K562 (cell line): Measurements from ENCODE around the gene JMJD1C. TPM values are rescaled to one million over a fixed set of nuclear protein-coding genes. Genes with fewer than 3 reads are reported as not detected.
A peak's percentile ranks its signal among the peaks of the same experiment; 100 is the strongest.

Experiments
- ETV1 ChIP-seq: fragments of 450-650 bp; conservative IDR thresholded peaks from 2 replicates; pipeline ENCODE4 v1.6.1; 2016; ENCODE audit warnings: missing genetic modification characterization, control low read depth, low read depth, missing compliant biosample characterization
- EZH2 ChIP-seq: IDR thresholded peaks from 2 replicates; pipeline ENCODE4 v1.6.1; 2012; ENCODE audit warnings: low read depth, mild to moderate bottlenecking, inconsistent platforms, low read length, borderline replicate concordance
- GATAD2A ChIP-seq: fragments of 450-650 bp; IDR thresholded peaks from 2 replicates; pipeline ENCODE4 v1.6.1; 2017
- JUN ChIP-seq, 2 experiments: sonication (generic) in 1 of 2; formaldehyde crosslinking in 1 of 2; IDR thresholded peaks; 2 replicates each; pipeline versions ENCODE4 v1.6.1 to v1.8.0; 2012 to 2022; ENCODE audit warnings: borderline replicate concordance in 2 of 2, mild to moderate bottlenecking in 2 of 2, improper control_type of control experiment in 1 of 2, low read depth in 1 of 2, low read length in 1 of 2, missing genetic modification reagents in 1 of 2
- SMARCC2 ChIP-seq: fragments of 450-650 bp; IDR thresholded peaks from 2 replicates; pipeline ENCODE4 v1.6.1; 2017; ENCODE audit warnings: antibody characterized with exemption, moderate library complexity, mild to moderate bottlenecking, low read depth
- ZNF707 ChIP-seq: fragments of 250-450 bp; sonication (Bioruptor Pico); conservative IDR thresholded peaks from 2 replicates; pipeline ENCODE4 v1.8.0; 2022; ENCODE audit warnings: inconsistent platforms, mild to moderate bottlenecking, moderate library complexity
- polyA plus RNA-seq, 8 experiments: library from polyadenylated mRNA; depleted of rRNA in 4 of 8; stranded (reverse) in 5 of 8; unstranded in 3 of 8; fragments of >200 nt; fragmentation: Nextera tagmentation in 2 of 8; fragmentation: Illumina TruSeq in 1 of 8; extraction: Ambion mirVana in 2 of 8; extraction: Trizol in 1 of 8; gene quantifications; 2 replicates each; pipeline versions ENCODE4 v1.2.1 to v1.2.3, GENCODE V29; 2011 to 2014; ENCODE audit warnings: inconsistent platforms in 1 of 8, missing spikeins in 1 of 8
- total RNA-seq, 7 experiments: library from RNA; depleted of rRNA in 6 of 7; stranded (reverse); fragments of >200 nt in 6 of 7; fragmentation: Illumina TruSeq in 2 of 7; extraction: Trizol in 2 of 7; gene quantifications; 2 replicates each; pipeline versions ENCODE4 v1.2.1 to v1.2.3, GENCODE V29; 2011 to 2021; ENCODE audit warnings: low replicate concordance in 1 of 7
- TF ChIP-seq, protein P1 (sequence below): sonication (generic); formaldehyde crosslinking; IDR thresholded peaks from 2 replicates; pipeline ENCODE4 v1.8.1; 2023; ENCODE audit warnings: missing genetic modification reagents, mild to moderate bottlenecking, borderline replicate concordance
- TF ChIP-seq, protein P2 (sequence below): fragments of 250-450 bp; sonication (Bioruptor Pico); IDR thresholded peaks from 2 replicates; pipeline ENCODE4 v1.5.0; 2020; ENCODE audit warnings: mild to moderate bottlenecking, borderline replicate concordance
- TF ChIP-seq, protein P3 (sequence below): sonication (generic); formaldehyde crosslinking; IDR thresholded peaks from 2 replicates; pipeline ENCODE4 v1.8.0; 2022; ENCODE audit warnings: mild to moderate bottlenecking, missing genetic modification reagents
- TF ChIP-seq, protein P4 (sequence below): sonication (generic); formaldehyde crosslinking; IDR thresholded peaks from 2 replicates; pipeline ENCODE4 v1.8.0; 2022; ENCODE audit warnings: missing genetic modification reagents, mild to moderate bottlenecking, borderline replicate concordance
- TF ChIP-seq, protein P5 (sequence below), 2 experiments: fragments of 450-650 bp; conservative IDR thresholded peaks; 2 replicates each; pipeline ENCODE4 v1.6.1; 2017; ENCODE audit warnings: mild to moderate bottlenecking in 2 of 2, moderate library complexity in 2 of 2

The JMJD1C gene
- total and polyA plus RNA-seq, 9 of the 15 experiments (the other 6 are each of a cell fraction or from before 2014, with no cell fraction given) = 25.3 to 68.0 (median 47.2) TPM

DNA sequence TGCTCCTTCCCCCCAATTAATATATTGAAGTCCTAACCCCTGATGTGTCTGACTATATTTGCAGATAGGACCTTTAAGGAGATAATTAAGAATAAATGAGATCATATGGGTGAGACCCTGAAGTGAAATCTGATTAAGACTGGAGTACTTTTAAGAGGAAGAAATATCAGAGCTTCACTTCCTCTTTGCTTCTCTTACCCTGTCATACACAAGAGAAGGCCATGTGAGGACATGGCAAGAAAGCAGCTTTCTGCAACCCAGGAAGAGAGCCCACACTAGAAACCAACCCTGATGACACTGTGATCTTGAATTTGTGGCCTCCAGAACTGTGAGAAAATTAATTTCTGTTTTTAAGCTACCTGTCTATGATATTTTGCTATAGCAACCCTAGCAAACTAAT lies 44.2 kb downstream of the JMJD1C start (continued):
- TF ChIP-seq, protein P1, sequence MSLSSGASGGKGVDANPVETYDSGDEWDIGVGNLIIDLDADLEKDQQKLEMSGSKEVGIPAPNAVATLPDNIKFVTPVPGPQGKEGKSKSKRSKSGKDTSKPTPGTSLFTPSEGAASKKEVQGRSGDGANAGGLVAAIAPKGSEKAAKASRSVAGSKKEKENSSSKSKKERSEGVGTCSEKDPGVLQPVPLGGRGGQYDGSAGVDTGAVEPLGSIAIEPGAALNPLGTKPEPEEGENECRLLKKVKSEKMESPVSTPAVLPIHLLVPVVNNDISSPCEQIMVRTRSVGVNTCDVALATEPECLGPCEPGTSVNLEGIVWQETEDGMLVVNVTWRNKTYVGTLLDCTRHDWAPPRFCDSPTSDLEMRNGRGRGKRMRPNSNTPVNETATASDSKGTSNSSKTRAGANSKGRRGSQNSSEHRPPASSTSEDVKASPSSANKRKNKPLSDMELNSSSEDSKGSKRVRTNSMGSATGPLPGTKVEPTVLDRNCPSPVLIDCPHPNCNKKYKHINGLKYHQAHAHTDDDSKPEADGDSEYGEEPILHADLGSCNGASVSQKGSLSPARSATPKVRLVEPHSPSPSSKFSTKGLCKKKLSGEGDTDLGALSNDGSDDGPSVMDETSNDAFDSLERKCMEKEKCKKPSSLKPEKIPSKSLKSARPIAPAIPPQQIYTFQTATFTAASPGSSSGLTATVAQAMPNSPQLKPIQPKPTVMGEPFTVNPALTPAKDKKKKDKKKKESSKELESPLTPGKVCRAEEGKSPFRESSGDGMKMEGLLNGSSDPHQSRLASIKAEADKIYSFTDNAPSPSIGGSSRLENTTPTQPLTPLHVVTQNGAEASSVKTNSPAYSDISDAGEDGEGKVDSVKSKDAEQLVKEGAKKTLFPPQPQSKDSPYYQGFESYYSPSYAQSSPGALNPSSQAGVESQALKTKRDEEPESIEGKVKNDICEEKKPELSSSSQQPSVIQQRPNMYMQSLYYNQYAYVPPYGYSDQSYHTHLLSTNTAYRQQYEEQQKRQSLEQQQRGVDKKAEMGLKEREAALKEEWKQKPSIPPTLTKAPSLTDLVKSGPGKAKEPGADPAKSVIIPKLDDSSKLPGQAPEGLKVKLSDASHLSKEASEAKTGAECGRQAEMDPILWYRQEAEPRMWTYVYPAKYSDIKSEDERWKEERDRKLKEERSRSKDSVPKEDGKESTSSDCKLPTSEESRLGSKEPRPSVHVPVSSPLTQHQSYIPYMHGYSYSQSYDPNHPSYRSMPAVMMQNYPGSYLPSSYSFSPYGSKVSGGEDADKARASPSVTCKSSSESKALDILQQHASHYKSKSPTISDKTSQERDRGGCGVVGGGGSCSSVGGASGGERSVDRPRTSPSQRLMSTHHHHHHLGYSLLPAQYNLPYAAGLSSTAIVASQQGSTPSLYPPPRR = no peak
- TF ChIP-seq, protein P2, sequence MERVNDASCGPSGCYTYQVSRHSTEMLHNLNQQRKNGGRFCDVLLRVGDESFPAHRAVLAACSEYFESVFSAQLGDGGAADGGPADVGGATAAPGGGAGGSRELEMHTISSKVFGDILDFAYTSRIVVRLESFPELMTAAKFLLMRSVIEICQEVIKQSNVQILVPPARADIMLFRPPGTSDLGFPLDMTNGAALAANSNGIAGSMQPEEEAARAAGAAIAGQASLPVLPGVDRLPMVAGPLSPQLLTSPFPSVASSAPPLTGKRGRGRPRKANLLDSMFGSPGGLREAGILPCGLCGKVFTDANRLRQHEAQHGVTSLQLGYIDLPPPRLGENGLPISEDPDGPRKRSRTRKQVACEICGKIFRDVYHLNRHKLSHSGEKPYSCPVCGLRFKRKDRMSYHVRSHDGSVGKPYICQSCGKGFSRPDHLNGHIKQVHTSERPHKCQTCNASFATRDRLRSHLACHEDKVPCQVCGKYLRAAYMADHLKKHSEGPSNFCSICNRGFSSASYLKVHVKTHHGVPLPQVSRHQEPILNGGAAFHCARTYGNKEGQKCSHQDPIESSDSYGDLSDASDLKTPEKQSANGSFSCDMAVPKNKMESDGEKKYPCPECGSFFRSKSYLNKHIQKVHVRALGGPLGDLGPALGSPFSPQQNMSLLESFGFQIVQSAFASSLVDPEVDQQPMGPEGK = no peak
- no peak for TF ChIP-seq JUN (IDR thresholded peaks at IDR 0.05; ENCODE audit: borderline replicate concordance, low read depth, low read length)
- TF ChIP-seq JUN (CRISPR knock-in tag; IDR thresholded peaks at IDR 0.05; ENCODE audit: borderline replicate concordance) = no peak
- TF ChIP-seq EZH2 = no peak
- TF ChIP-seq, protein P3, sequence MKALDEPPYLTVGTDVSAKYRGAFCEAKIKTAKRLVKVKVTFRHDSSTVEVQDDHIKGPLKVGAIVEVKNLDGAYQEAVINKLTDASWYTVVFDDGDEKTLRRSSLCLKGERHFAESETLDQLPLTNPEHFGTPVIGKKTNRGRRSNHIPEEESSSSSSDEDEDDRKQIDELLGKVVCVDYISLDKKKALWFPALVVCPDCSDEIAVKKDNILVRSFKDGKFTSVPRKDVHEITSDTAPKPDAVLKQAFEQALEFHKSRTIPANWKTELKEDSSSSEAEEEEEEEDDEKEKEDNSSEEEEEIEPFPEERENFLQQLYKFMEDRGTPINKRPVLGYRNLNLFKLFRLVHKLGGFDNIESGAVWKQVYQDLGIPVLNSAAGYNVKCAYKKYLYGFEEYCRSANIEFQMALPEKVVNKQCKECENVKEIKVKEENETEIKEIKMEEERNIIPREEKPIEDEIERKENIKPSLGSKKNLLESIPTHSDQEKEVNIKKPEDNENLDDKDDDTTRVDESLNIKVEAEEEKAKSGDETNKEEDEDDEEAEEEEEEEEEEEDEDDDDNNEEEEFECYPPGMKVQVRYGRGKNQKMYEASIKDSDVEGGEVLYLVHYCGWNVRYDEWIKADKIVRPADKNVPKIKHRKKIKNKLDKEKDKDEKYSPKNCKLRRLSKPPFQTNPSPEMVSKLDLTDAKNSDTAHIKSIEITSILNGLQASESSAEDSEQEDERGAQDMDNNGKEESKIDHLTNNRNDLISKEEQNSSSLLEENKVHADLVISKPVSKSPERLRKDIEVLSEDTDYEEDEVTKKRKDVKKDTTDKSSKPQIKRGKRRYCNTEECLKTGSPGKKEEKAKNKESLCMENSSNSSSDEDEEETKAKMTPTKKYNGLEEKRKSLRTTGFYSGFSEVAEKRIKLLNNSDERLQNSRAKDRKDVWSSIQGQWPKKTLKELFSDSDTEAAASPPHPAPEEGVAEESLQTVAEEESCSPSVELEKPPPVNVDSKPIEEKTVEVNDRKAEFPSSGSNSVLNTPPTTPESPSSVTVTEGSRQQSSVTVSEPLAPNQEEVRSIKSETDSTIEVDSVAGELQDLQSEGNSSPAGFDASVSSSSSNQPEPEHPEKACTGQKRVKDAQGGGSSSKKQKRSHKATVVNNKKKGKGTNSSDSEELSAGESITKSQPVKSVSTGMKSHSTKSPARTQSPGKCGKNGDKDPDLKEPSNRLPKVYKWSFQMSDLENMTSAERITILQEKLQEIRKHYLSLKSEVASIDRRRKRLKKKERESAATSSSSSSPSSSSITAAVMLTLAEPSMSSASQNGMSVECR (CRISPR knock-in tag) = no peak
- TF ChIP-seq, protein P4, sequence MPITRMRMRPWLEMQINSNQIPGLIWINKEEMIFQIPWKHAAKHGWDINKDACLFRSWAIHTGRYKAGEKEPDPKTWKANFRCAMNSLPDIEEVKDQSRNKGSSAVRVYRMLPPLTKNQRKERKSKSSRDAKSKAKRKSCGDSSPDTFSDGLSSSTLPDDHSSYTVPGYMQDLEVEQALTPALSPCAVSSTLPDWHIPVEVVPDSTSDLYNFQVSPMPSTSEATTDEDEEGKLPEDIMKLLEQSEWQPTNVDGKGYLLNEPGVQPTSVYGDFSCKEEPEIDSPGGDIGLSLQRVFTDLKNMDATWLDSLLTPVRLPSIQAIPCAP (CRISPR knock-in tag) = no peak
- TF ChIP-seq ZNF707 (CRISPR knock-in tag) = no peak
- no peak; the same call in 1 of the 2 replicates for TF ChIP-seq SMARCC2
- peak; percentile 58 for TF ChIP-seq ETV1
- TF ChIP-seq GATAD2A = no peak
- TF ChIP-seq, protein P5, sequence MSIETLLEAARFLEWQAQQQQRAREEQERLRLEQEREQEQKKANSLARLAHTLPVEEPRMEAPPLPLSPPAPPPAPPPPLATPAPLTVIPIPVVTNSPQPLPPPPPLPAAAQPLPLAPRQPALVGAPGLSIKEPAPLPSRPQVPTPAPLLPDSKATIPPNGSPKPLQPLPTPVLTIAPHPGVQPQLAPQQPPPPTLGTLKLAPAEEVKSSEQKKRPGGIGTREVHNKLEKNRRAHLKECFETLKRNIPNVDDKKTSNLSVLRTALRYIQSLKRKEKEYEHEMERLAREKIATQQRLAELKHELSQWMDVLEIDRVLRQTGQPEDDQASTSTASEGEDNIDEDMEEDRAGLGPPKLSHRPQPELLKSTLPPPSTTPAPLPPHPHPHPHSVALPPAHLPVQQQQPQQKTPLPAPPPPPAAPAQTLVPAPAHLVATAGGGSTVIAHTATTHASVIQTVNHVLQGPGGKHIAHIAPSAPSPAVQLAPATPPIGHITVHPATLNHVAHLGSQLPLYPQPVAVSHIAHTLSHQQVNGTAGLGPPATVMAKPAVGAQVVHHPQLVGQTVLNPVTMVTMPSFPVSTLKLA (conservative IDR thresholded peaks at IDR 0.05) = 0 out of 4 replicates have a peak, but pooled peaks of 1 of the 2 experiments have one; percentile 31
